ENCODE measurements around the gene RPS21.

The RPS21 gene

GRCh38 chr20:62386383-62387218, at the start of gene RPS21:
Gene RPS21 (plus strand): TSS chr20:62387103. CDS start chr20:62387339, 236 bp downstream.
- in situ Hi-C loops (cut with HindIII; ENCODE audit: low sequenced_read_pairs) = loop anchor here (10.0 kb wide), 1 partner anchor 92 kb away; no protein-coding TSS in a partner anchor

- in situ Hi-C loops (cut with HindIII; ENCODE audit: low sequenced_read_pairs) = no loop called here
Measured at GRCh38 chr20:62337558-62338293, 49.2 kb upstream of the RPS21 start.

- in situ Hi-C loops (cut with HindIII; ENCODE audit: low sequenced_read_pairs) = no loop called here
Measured at GRCh38 chr20:62338294-62338620, 48.6 kb upstream of the RPS21 start.

GRCh38 chr20:62339647-62340062, 47.2 kb upstream of the RPS21 start:
- in situ Hi-C loops (cut with HindIII; ENCODE audit: low sequenced_read_pairs) = no loop called here

- in situ Hi-C loops (cut with HindIII; ENCODE audit: low sequenced_read_pairs) = no loop called here
Measured at GRCh38 chr20:62342910-62343309, 44.0 kb upstream of the RPS21 start.

- in situ Hi-C loops (cut with HindIII; ENCODE audit: low sequenced_read_pairs) = no loop called here
Measured at GRCh38 chr20:62344092-62344491, 42.8 kb upstream of the RPS21 start.

- in situ Hi-C loops (cut with HindIII; ENCODE audit: low sequenced_read_pairs) = no loop called here
Measured at GRCh38 chr20:62344782-62345181, 42.1 kb upstream of the RPS21 start.

GRCh38 chr20:62345681-62346370, 41.1 kb upstream of the RPS21 start:
- in situ Hi-C loops (cut with HindIII; ENCODE audit: low sequenced_read_pairs) = no loop called here

GRCh38 chr20:62346398-62347150, 40.3 kb upstream of the RPS21 start:
- in situ Hi-C loops (cut with HindIII; ENCODE audit: low sequenced_read_pairs) = no loop called here

GRCh38 chr20:62347151-62347404, 39.8 kb upstream of the RPS21 start:
- in situ Hi-C loops (cut with HindIII; ENCODE audit: low sequenced_read_pairs) = no loop called here

- in situ Hi-C loops (cut with HindIII; ENCODE audit: low sequenced_read_pairs) = no loop called here
Measured at GRCh38 chr20:62347445-62347844, 39.5 kb upstream of the RPS21 start.

GRCh38 chr20:62348604-62349003, 38.3 kb upstream of the RPS21 start:
- in situ Hi-C loops (cut with HindIII; ENCODE audit: low sequenced_read_pairs) = no loop called here

GRCh38 chr20:62349556-62350097, 37.3 kb upstream of the RPS21 start:
- in situ Hi-C loops (cut with HindIII; ENCODE audit: low sequenced_read_pairs) = no loop called here

- in situ Hi-C loops (cut with HindIII; ENCODE audit: low sequenced_read_pairs) = no loop called here
Measured at GRCh38 chr20:62350098-62350628, 36.7 kb upstream of the RPS21 start.

GRCh38 chr20:62350629-62351422, 36.1 kb upstream of the RPS21 start:
- in situ Hi-C loops (cut with HindIII; ENCODE audit: low sequenced_read_pairs) = no loop called here

GRCh38 chr20:62351469-62352401, 35.2 kb upstream of the RPS21 start:
- in situ Hi-C loops (cut with HindIII; ENCODE audit: low sequenced_read_pairs) = no loop called here

- in situ Hi-C loops (cut with HindIII; ENCODE audit: low sequenced_read_pairs) = no loop called here
Measured at GRCh38 chr20:62352402-62353288, 34.3 kb upstream of the RPS21 start.
